Measurements from ENCODE around the gene APOA1.

Gene APOA1

GRCh38 chr11:116828632-116829524, 8.5 kb downstream of the APOA1 start:
- H3K4me3 ChIP-seq (ENCODE audit: low read depth, low read length): no peak overlapping the region
- no peak for TF ChIP-seq POLR2A (IDR thresholded peaks at IDR 0.05; ENCODE audit: extremely low read depth, insufficient read length)
- TF ChIP-seq CTCF (IDR thresholded peaks at IDR 0.05; ENCODE audit: low read depth, low read length): no peak
- DNase-seq (ENCODE audit: low read depth): no peak

DNA sequence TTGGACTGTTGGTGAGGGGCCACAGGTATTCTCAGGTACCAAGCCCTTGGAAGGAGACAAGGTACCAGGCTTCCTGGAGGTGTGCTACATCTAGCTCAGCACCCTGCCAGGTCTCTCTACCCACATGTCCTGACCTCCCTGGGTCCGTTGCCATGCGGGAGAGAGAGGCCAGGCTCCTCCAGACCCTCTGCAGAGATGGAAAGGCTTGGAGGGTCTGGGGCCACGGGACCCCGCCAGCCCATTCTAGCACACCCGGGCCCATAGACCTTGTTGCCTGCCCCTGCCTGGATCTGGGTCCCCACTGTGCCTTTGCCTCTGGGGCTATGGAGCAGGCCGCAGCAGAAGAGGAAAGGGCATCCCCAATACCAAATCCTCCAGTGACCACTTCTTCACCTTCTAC, 10.0 kb downstream of the APOA1 start:
- no peak for DNase-seq (ENCODE audit: low read depth)
- TF ChIP-seq MAX (IDR thresholded peaks at IDR 0.05; ENCODE audit: low read depth, low read length): no peak
- TF ChIP-seq MYC (IDR thresholded peaks at IDR 0.05; ENCODE audit: low read depth, low read length): no peak
- TF ChIP-seq CTCF (IDR thresholded peaks at IDR 0.05; ENCODE audit: low read depth, low read length): no peak
- TF ChIP-seq POLR2A (IDR thresholded peaks at IDR 0.05; ENCODE audit: extremely low read depth, insufficient read length): no peak
- H3K4me3 ChIP-seq (ENCODE audit: low read depth, low read length): no peak overlapping the region

DNA sequence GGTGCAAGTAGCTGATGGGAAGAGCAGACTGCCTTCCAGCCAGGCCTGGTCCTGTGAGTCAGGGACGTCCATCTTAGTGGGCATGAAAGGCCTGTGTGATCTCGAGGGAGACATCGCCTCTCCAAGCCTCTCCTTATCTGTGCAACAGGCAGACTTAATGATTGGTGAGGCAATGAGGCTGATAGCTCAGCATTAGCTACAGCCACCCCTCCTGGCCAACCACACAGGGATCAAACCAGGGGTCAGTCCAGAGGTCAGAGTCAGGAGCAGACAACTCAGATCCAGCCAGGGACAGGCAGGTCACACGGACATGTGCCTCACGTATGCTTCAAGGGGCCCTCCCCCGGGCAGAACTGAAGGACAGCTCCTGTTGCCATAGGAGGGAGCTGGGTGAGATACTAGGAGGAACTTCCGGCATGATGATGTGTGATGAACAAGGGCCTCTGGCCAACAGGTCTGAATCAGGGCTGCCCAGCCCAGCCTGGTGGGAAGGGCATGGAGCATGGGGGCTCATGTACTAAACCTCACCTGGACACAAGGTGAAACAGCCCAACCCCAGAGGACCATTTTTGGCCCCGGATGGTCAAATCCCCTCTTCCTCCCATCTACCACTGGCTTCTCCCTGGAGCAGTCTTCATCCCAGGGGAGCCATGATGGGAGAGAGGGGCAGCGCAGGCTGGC, 10.5 kb downstream of the APOA1 start:
- no peak overlapping the region for H3K4me3 ChIP-seq (ENCODE audit: low read depth, low read length)
- TF ChIP-seq MYC (IDR thresholded peaks at IDR 0.05; ENCODE audit: low read depth, low read length) (no peak), POLR2A (IDR thresholded peaks at IDR 0.05; ENCODE audit: extremely low read depth, insufficient read length) (no peak), MAX (IDR thresholded peaks at IDR 0.05; ENCODE audit: low read depth, low read length) (no peak), CTCF (IDR thresholded peaks at IDR 0.05; ENCODE audit: low read depth, low read length) (no peak)
- no peak for DNase-seq (ENCODE audit: low read depth)

GRCh38 chr11:116825854-116826750, 11.3 kb downstream of the APOA1 start:
- no peak for TF ChIP-seq POLR2A (IDR thresholded peaks at IDR 0.05; ENCODE audit: extremely low read depth, insufficient read length)
- TF ChIP-seq MYC (IDR thresholded peaks at IDR 0.05; ENCODE audit: low read depth, low read length): no peak
- no peak for TF ChIP-seq MAX (IDR thresholded peaks at IDR 0.05; ENCODE audit: low read depth, low read length)
- no peak for DNase-seq (ENCODE audit: low read depth)
- H3K4me3 ChIP-seq (ENCODE audit: low read depth, low read length): no peak overlapping the region

DNA sequence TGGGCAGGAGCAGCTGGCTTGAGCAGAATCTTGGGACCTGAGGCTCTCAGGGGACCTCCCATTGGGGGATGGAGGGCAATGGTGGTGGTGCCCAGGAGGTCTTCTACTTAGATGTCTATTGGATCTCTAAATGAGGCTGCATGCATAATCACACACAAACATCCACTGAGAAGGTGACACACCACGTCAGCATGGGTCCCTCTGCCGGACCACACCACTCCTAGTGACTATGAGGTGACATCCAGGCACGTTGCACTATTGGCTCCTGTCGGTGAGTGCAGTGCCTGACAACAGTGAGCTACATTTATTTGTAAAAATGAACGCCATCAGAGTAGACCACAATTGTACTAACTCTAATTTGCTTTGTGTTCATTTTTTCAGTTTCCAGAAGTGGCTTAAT, 12.0 kb downstream of the APOA1 start:
- TF ChIP-seq POLR2A (IDR thresholded peaks at IDR 0.05; ENCODE audit: extremely low read depth, insufficient read length) (no peak), MAX (IDR thresholded peaks at IDR 0.05; ENCODE audit: low read depth, low read length) (no peak), MYC (IDR thresholded peaks at IDR 0.05; ENCODE audit: low read depth, low read length) (no peak), CTCF (IDR thresholded peaks at IDR 0.05; ENCODE audit: low read depth, low read length) (no peak)
- no peak overlapping the region for H3K4me3 ChIP-seq (ENCODE audit: low read depth, low read length)
- DNase-seq (ENCODE audit: low read depth): no peak
